ENCODE measurements around the gene RSF1.

Gene RSF1

GRCh38 chr11:77705876-77706579, 114.5 kb downstream of the RSF1 start:
- no peak overlapping the region for H3K4me3 ChIP-seq (ENCODE audit: low read length)
- DNase-seq (ENCODE audit: low read depth), result no peak
- no peak for TF ChIP-seq CTCF (conservative IDR thresholded peaks at IDR 0.05; ENCODE audit: low read length)

GRCh38 chr11:77705195-77705875, 115.2 kb downstream of the RSF1 start:
- DNase-seq (ENCODE audit: low read depth), result peak; percentile 15
- TF ChIP-seq CTCF (conservative IDR thresholded peaks at IDR 0.05; ENCODE audit: low read length), result no peak
- no peak overlapping the region for H3K4me3 ChIP-seq (ENCODE audit: low read length)

GRCh38 chr11:77704029-77704428, 116.5 kb downstream of the RSF1 start:
- no peak overlapping the region for H3K4me3 ChIP-seq (ENCODE audit: low read length)

GRCh38 chr11:77699425-77699824, 121.1 kb downstream of the RSF1 start:
- no peak for TF ChIP-seq CTCF (conservative IDR thresholded peaks at IDR 0.05; ENCODE audit: low read length)
- no peak for DNase-seq (ENCODE audit: low read depth)
- no peak overlapping the region for H3K4me3 ChIP-seq (ENCODE audit: low read length)

More at GRCh38 chr11:77704029-77704428, 116.5 kb downstream of the RSF1 start:
- TF ChIP-seq CTCF (conservative IDR thresholded peaks at IDR 0.05; ENCODE audit: low read length), result no peak
- no peak for DNase-seq (ENCODE audit: low read depth)

- no peak overlapping the region for H3K4me3 ChIP-seq (ENCODE audit: low read length)
- no peak for TF ChIP-seq CTCF (conservative IDR thresholded peaks at IDR 0.05; ENCODE audit: low read length)
- no peak for DNase-seq (ENCODE audit: low read depth)
Observed at GRCh38 chr11:77698896-77699295, 121.6 kb downstream of the RSF1 start.

- no peak overlapping the region for H3K4me3 ChIP-seq (ENCODE audit: low read length)
- no peak for TF ChIP-seq CTCF (conservative IDR thresholded peaks at IDR 0.05; ENCODE audit: low read length)
- DNase-seq (ENCODE audit: low read depth), result no peak
Observed at GRCh38 chr11:77697865-77698264, 122.7 kb downstream of the RSF1 start.

- TF ChIP-seq CTCF (conservative IDR thresholded peaks at IDR 0.05; ENCODE audit: low read length), result no peak
- no peak for DNase-seq (ENCODE audit: low read depth)
- no peak overlapping the region for H3K4me3 ChIP-seq (ENCODE audit: low read length)
Observed at GRCh38 chr11:77695417-77695816, 125.1 kb downstream of the RSF1 start.
